ENCODE data around the gene SFXN5. TPM values are rescaled to one million over a fixed set of nuclear protein-coding genes. Genes with fewer than 3 reads are reported as not detected.
"Not testable (repeated sequence)": the region's sequence is repeated elsewhere in the genome, so short reads cannot be mapped to it uniquely, and the experiment has no call there.

SFXN5 gene
- total RNA-seq, 1 experiment from 2014 or later, result 23.9 TPM

- no peak for DNase-seq
- H3K36me3 ChIP-seq (replicated peaks; ENCODE audit: control insufficient read depth, insufficient read depth, low read length), result peaks cover 1% of the 10 kb centered on the region; the same call in 1 of the 2 replicates
- no peak overlapping the region for H3K4me3 ChIP-seq (ENCODE audit: insufficient read depth, low read depth, low read length)
- no peaks in the 10 kb centered on the region for H3K27me3 ChIP-seq (ENCODE audit: control insufficient read depth, insufficient read depth, low read length)
Measured at GRCh38 chr2:73076701-73077423, 5.3 kb upstream of the SFXN5 start.

DNA sequence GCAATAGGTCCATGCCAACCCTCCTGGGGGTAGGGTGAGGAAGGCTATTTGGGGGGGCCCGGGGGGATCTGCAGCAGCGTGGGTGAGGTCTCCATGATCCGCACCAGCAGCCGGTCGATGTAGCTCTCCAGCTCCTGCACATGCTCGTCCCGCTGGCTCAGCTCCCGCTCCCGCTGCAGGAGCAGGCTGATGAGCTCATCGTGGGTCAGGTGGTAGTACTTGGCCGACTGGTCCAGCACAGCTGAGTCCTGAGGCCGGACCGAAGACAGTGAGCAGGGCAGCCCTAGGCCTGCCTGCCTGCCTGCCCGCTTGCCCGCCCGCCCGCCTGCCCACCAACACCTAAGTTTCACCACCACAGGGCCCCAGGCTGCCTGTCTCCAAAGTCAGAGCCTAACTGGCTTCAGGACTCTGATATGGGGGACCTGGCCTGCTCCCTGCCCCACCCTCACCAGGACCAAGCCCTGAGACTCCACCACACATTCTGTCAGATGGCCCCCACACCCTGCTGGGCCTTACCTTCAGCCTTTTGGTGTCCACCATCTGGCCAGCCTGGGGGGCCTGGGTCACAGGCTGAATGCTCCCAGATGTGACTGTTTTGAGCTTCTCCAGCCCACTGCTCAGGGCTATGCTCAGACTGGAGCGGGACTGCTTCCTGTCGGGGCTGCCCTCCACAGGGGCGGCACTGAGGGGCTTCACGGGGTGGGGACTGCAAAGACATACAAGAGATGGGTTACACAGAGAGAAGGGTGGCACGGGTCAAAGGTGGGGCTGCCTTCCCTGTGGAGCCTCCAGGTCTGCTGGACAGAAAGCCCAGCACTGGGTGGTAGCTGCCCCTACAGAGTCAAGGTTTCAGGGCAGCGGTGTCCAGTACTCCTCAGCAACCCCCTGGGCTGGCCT lies 4.2 kb upstream of the SFXN5 start:
- Histone ChIP-seq H3K4me3 (ENCODE audit: insufficient read depth, low read depth, low read length) (no peak overlapping the region), H3K36me3 (replicated peaks; ENCODE audit: control insufficient read depth, insufficient read depth, low read length) (peaks cover 1% of the 10 kb centered on the region; the same call in 1 of the 2 replicates), H3K27me3 (ENCODE audit: control insufficient read depth, insufficient read depth, low read length) (no peaks in the 10 kb centered on the region)
- peak; percentile 35 for DNase-seq

DNA sequence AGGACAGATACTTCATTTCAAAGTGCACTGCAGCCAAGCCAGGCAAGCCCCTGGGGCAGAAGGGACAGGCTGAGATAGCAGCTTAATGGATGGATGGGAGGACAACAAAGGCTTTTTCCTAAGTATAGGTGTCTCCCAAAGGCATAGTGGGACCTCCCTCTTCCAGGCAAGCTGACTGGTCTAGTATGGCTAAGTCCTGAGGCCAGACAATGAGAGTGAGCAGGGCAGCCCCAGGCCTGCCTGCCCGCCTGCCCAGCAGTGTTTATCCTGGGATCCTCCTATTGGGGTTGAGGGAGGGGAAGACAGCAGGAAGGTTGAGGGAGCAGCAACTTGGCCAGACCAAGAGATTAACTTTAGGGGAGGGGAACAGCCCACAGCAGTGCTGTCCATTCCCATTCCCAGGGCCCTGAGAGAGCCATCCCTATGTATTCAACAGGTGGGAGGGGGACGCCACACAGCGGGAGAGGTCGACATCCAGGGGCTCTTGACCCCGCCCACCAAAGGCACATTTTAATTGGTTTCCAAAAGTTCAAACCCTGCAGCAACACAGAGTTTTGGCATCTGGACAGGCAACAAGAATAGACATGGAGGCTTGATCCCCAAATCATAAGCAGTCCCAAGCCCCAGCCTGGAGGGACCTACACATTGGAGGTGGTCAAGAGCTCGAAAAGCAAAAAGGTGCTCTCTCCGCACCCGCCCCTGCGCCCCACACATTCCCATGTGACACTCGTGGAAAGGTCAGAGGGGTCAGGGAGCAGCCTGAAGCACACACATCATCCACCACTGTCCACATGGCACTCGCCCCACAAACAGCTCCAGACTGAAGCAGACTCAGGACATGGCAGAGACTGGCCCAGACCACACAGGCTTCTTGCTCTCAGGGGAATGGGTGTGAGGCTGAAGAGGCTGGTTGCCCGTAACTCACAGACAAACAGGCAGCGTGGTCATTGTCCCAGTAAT lies 2.9 kb upstream of the SFXN5 start:
- no peak overlapping the region for H3K4me3 ChIP-seq (ENCODE audit: insufficient read depth, low read depth, low read length)
- peak; percentile 46 for DNase-seq
- H3K36me3 ChIP-seq (replicated peaks; ENCODE audit: control insufficient read depth, insufficient read depth, low read length), result no peaks in the 10 kb centered on the region; the same call in 1 of the 2 replicates
- no peaks in the 10 kb centered on the region for H3K27me3 ChIP-seq (ENCODE audit: control insufficient read depth, insufficient read depth, low read length)

DNA sequence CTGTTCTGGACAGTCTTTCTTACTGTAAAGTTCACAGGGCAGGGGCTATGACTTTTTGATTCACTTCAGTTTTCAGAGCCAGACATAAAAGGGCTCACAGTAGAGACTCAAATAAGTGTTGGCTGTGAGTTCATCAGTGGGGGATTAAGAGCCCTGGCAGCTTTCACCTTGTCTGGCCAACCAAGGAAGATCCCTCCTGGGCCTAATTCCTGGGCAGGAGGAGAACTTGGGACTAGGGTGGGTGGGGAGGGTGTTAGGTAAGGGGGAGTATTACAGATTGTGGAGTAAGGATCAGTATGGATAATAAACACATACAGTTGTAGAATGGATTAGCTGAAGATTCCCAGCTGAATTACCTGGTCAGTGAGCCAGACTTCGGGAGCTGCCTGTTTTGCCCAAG lies 904 bp upstream of the SFXN5 start:
- peak overlapping the region; percentile 94 for H3K4me3 ChIP-seq (ENCODE audit: insufficient read depth, low read depth, low read length)
- no peaks in the 10 kb centered on the region; the same call in 1 of the 2 replicates for H3K36me3 ChIP-seq (replicated peaks; ENCODE audit: control insufficient read depth, insufficient read depth, low read length)
- peak; percentile 31 for DNase-seq
- H3K27me3 ChIP-seq (ENCODE audit: control insufficient read depth, insufficient read depth, low read length), result no peaks in the 10 kb centered on the region

DNA sequence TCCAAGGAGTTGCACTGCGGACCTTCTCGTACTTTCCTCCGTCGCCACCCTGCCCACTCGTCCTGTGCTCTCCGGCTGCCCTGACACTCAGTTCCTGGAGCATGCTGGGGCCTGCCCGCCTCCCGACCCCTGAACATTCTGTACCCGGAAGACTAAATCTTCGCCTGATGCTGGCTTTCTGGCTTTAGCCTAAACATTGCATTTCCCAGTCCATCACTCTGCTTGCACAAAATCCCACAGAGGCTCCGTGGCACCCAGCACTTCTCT lies 550 bp upstream of the SFXN5 start:
- no peaks in the 10 kb centered on the region for H3K27me3 ChIP-seq (ENCODE audit: control insufficient read depth, insufficient read depth, low read length)
- DNase-seq, result no peak
- H3K36me3 ChIP-seq (replicated peaks; ENCODE audit: control insufficient read depth, insufficient read depth, low read length), result no peaks in the 10 kb centered on the region; the same call in 1 of the 2 replicates
- H3K4me3 ChIP-seq (ENCODE audit: insufficient read depth, low read depth, low read length), result peak overlapping the region; percentile 94

DNA sequence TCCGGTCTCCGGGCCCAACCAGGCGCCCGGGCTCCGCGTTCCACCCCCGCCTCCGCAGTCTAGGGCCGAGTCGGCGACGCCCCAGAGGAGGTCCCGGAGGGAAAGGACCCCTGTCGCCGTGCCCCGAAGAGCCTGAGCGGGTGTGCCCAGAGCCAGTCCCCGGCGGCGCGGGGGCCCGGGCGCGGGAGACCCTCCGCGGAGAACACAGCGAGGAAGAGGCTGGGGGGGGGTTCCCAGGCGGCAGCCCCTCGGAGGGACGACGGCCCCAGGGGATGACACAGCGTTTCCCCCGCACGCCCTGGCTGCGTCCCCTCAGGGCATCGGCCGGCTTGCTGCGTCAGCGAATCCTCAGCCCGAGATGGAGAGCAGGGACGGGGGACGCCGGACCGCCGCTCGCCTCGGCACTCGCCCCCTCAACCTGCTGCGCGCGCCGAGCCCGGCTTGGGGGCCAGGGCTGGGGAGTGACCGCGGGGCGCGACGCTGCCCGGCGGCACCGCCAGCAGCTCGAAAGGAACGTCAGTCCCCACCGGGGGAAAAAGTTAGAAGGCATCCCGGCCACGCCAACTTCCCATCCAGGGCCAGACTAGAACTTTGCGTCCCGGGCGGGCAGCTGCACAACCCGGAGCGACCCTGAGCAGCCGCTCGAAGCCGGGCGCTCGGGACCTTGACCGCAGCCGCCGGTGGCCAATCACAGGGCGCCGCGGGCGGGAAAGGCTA lies 711 bp downstream of the SFXN5 start:
- peak; percentile 87 for DNase-seq
- Histone ChIP-seq H3K36me3 (replicated peaks; ENCODE audit: control insufficient read depth, insufficient read depth, low read length) (no peaks in the 10 kb centered on the region; the same call in 1 of the 2 replicates), H3K4me3 (ENCODE audit: insufficient read depth, low read depth, low read length) (peak overlapping the region; percentile 94), H3K27me3 (ENCODE audit: control insufficient read depth, insufficient read depth, low read length) (no peaks in the 10 kb centered on the region)

GRCh38 chr2:73069855-73070642 lies 1.5 kb downstream of the SFXN5 start:
- peak overlapping the region; percentile 94 for H3K4me3 ChIP-seq (ENCODE audit: insufficient read depth, low read depth, low read length)
- DNase-seq, result peak; percentile 26
- H3K36me3 ChIP-seq (replicated peaks; ENCODE audit: control insufficient read depth, insufficient read depth, low read length), result no peaks in the 10 kb centered on the region; the same call in 1 of the 2 replicates
- no peaks in the 10 kb centered on the region for H3K27me3 ChIP-seq (ENCODE audit: control insufficient read depth, insufficient read depth, low read length)

GRCh38 chr2:73069041-73069854 lies 2.3 kb downstream of the SFXN5 start:
- peak overlapping the region; percentile 94 for H3K4me3 ChIP-seq (ENCODE audit: insufficient read depth, low read depth, low read length)
- no peak for DNase-seq
- no peaks in the 10 kb centered on the region for H3K27me3 ChIP-seq (ENCODE audit: control insufficient read depth, insufficient read depth, low read length)
- H3K36me3 ChIP-seq (replicated peaks; ENCODE audit: control insufficient read depth, insufficient read depth, low read length), result no peaks in the 10 kb centered on the region

DNA sequence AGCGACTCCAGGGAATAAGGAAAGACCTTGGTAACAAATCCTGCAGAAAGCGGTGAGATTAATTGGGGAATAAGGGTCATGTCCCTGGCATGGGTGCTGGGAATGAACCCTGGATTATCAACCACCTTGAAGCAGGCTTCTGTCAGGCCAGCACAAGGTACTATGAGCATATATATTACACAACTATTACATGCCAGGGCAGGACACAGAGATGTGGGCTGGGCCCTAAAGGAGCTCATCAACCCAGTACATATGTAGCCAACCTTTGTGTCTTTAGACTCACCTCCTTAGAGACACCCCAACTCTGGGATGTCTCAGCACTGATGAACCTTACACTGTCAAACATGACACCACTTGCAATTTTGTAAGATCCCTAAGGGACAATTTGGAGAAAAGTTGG lies 3.4 kb downstream of the SFXN5 start:
- H3K27me3 ChIP-seq (ENCODE audit: control insufficient read depth, insufficient read depth, low read length), result no peaks in the 10 kb centered on the region
- no peaks in the 10 kb centered on the region for H3K36me3 ChIP-seq (replicated peaks; ENCODE audit: control insufficient read depth, insufficient read depth, low read length)
- DNase-seq, result no peak
- no peak overlapping the region for H3K4me3 ChIP-seq (ENCODE audit: insufficient read depth, low read depth, low read length)

GRCh38 chr2:73067043-73067442 lies 4.5 kb downstream of the SFXN5 start:
- Histone ChIP-seq H3K27me3 (ENCODE audit: control insufficient read depth, insufficient read depth, low read length) (no peaks in the 10 kb centered on the region), H3K36me3 (replicated peaks; ENCODE audit: control insufficient read depth, insufficient read depth, low read length) (no peaks in the 10 kb centered on the region; the same call in 1 of the 2 replicates), H3K4me3 (ENCODE audit: insufficient read depth, low read depth, low read length) (no peak overlapping the region)
- DNase-seq, result no peak

GRCh38 chr2:73065070-73065469 lies 6.4 kb downstream of the SFXN5 start:
- H3K27me3 ChIP-seq (ENCODE audit: control insufficient read depth, insufficient read depth, low read length); DNase-seq; H3K36me3 ChIP-seq (replicated peaks; ENCODE audit: control insufficient read depth, insufficient read depth, low read length); H3K4me3 ChIP-seq (ENCODE audit: insufficient read depth, low read depth, low read length): not testable (repeated sequence)

DNA sequence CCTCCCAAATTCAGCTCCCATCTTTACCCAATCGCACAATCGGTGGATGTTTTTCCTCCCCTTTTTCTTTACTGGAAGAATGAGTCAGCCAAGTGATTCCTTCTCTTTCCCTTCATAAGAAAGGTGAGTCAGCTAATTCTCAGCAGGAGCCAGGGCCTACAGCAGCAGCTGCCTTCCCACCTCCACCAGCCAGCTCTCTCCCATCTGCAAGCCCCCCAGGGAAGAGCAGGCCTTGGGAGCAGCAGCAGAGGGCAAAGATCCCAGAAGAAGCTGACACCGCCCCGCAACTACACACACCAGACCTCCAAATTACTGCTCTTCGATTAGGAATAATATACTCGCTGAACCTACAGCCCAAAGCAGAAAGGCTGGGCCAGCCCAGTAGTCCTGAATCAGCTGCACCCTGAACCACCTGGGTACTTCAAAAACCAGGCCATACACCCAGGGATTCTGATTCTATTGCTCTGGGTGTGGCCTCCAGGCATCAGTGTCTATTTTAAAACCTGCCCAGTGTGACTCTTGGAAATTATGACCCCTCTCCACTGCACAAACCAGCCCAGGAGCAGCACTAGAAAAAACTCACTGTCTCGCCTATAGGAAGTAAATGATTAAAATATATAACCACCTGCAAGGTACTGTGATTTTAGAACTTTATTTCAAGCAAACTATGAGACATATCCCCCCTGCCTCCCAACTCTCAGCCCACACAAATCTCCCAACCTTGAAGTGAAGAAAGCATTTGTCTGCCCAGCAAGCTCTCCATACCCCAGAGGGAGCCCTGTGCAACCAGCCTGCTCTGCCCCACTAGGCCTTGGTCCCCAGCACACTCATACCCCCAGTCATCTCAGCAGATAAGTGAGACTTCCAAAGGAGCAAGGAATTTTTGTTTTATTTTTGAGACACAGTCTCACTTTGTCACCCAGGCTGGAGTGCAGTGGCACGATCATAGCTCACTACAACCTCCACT lies 7.3 kb downstream of the SFXN5 start:
- Histone ChIP-seq H3K4me3 (ENCODE audit: insufficient read depth, low read depth, low read length) (no peak overlapping the region), H3K27me3 (ENCODE audit: control insufficient read depth, insufficient read depth, low read length) (no peaks in the 10 kb centered on the region)
- DNase-seq, result peak; percentile 59

More for the DNA sequence above, 7.3 kb downstream of the SFXN5 start:
- H3K36me3 ChIP-seq (replicated peaks; ENCODE audit: control insufficient read depth, insufficient read depth, low read length), result no peaks in the 10 kb centered on the region; the same call in 1 of the 2 replicates
